ENCODE measurements around the gene HS3ST4. TPM values are rescaled to one million over a fixed set of nuclear protein-coding genes. Genes with fewer than 3 reads are reported as not detected.

The HS3ST4 gene
- total and polyA plus RNA-seq, 2 of the 8 experiments (the other 6 are each of a cell fraction or from before 2014, with no cell fraction given) = 1.9 to 3.3 TPM

GRCh38 chr16:25854141-25854540 is 162.4 kb downstream of the HS3ST4 start (continued):
- TF ChIP-seq CHD7 (IDR thresholded peaks at IDR 0.05; ENCODE audit: insufficient replicate concordance, low read length) (no peak), HDAC2 (IDR thresholded peaks at IDR 0.05; ENCODE audit: borderline replicate concordance in 1 of 2, low read depth in 2 of 2, low read length in 2 of 2) (no peak), NANOG (IDR thresholded peaks at IDR 0.05; ENCODE audit: insufficient read depth, low read depth, low read length, poor library complexity, severe bottlenecking) (no peak), EZH2 (IDR thresholded peaks at IDR 0.05; ENCODE audit: low read depth, low read length, severe bottlenecking) (no peak)
